ENCODE results near the gene DLX2. TPM values are rescaled to one million over a fixed set of nuclear protein-coding genes. Genes with fewer than 3 reads are reported as not detected.

Gene DLX2
- total RNA-seq, 1 donor from 2014 or later: 17.6 TPM

DNA sequence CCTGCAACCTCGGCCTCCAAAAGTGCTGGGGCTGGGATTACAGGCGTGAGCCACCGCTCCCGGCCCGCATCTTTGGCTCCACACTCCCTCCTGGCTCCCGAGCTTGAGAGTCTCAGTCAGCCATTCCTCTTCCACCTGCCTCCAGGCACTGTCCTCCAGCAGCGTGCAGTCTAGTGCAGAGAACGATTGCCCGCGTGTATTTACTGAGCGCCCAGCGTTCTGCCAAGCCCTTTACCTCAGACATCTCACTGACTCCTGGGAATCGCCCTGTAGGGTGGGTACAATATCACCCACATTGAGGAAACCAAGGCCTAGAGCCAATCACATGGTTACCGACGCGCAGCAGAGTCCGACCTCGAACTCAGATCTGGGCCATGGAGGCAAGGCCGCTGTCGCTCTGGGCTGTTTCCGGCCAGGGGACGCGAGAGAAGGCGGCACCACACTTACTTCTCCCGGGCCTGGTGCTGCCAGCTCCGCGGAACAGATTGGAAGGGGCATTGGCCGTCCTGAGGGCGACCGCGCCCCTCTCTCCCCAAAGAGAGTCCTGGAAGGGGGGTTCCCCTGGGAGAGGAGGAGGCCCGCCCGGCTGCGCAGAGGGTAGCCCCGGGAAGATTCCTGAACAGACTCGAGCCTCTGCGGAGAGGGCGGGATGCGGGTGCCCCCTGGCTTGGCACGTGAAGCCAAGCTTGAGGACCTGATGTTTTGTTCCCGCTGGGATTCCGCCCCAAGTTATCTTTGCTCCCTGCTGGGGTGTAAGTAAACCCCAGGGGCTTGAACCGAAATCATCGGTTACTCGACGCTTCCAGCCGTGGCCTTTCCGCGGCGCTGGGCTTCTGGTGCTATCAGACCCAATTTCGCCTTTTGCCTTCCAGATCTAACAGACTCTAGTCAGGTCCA is 5.2 kb upstream of the DLX2 start:
- no peaks in the 10 kb centered on the region for H3K27me3 Mint-ChIP-seq (ENCODE audit: unreplicated experiment)
- DNase-seq (ENCODE audit: extremely low spot score, unreplicated experiment): no peak
- no peak for TF ChIP-seq CTCF (IDR thresholded peaks at IDR 0.05)
- H3K9me3 Mint-ChIP-seq (ENCODE audit: unreplicated experiment): no peaks in the 10 kb centered on the region
- H3K4me1 Mint-ChIP-seq (ENCODE audit: unreplicated experiment): peaks cover 25% of the 10 kb centered on the region
- H3K4me3 Mint-ChIP-seq (ENCODE audit: unreplicated experiment): no peak overlapping the region
- H3K27ac Mint-ChIP-seq (ENCODE audit: unreplicated experiment): no peak overlapping the region
- no peaks in the 10 kb centered on the region for H3K36me3 Mint-ChIP-seq (ENCODE audit: unreplicated experiment)

DNA sequence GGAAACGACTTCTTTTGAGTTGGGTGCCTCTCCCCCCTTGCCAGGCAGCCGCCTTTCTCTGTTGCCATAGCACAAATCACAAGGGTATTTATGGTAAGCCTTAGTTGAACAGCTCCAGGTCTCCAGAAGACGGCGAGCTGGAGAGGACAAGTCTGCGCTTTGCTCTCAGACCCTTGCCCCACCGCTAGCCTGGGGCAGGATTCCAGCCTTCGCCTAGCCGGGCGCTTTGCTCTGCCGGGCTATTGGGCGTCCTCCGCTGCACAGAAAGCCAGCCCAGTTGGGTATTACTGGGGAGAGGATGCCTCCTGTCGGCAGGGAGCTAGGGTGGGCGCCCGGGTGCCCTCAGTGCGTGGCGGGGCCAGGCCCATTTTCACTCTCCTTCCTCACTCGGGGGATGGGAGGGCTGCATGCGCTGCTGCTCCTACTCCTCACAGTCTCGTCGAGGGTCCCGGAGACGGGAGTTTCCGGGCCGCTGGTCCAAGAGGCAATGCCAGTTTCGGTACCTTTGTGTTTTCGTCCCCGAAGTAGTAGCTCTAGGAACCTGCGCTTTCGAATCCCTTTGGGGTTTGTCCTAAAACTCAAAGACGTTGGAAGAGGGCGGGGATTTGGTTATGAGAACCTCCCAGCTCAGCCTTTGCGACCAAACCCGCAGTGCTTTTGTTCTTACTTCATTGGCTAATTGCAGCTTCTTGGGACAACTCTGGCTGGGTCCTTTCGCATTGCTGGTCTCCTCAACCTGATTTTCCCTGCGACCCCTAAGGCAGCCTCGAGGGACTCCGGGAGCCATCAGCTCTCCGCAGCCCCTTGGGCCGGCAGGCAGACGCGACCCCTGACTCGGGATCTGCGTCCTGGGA is 3.6 kb upstream of the DLX2 start:
- Mint-ChIP-seq H3K4me1 (ENCODE audit: unreplicated experiment) (peaks cover 27% of the 10 kb centered on the region), H3K4me3 (ENCODE audit: unreplicated experiment) (peak overlapping the region; percentile 66), H3K27me3 (ENCODE audit: unreplicated experiment) (no peaks in the 10 kb centered on the region), H3K9me3 (ENCODE audit: unreplicated experiment) (no peaks in the 10 kb centered on the region), H3K36me3 (ENCODE audit: unreplicated experiment) (no peaks in the 10 kb centered on the region), H3K27ac (ENCODE audit: unreplicated experiment) (no peak overlapping the region)
- peak; percentile 67 for TF ChIP-seq CTCF (IDR thresholded peaks at IDR 0.05)
- peak; percentile 86 for DNase-seq (ENCODE audit: extremely low spot score, unreplicated experiment)

GRCh38 chr2:172105471-172106107 is 2.9 kb upstream of the DLX2 start:
- no peaks in the 10 kb centered on the region for H3K9me3 Mint-ChIP-seq (ENCODE audit: unreplicated experiment)
- H3K36me3 Mint-ChIP-seq (ENCODE audit: unreplicated experiment): peaks cover 4% of the 10 kb centered on the region
- peaks cover 31% of the 10 kb centered on the region for H3K4me1 Mint-ChIP-seq (ENCODE audit: unreplicated experiment)
- H3K4me3 Mint-ChIP-seq (ENCODE audit: unreplicated experiment): peak overlapping the region; percentile 66
- no peak for DNase-seq (ENCODE audit: extremely low spot score, unreplicated experiment)
- no peak overlapping the region for H3K27ac Mint-ChIP-seq (ENCODE audit: unreplicated experiment)
- no peak for TF ChIP-seq CTCF (IDR thresholded peaks at IDR 0.05)
- no peaks in the 10 kb centered on the region for H3K27me3 Mint-ChIP-seq (ENCODE audit: unreplicated experiment)

GRCh38 chr2:172103471-172104272 is 972 bp upstream of the DLX2 start:
- H3K27me3 Mint-ChIP-seq (ENCODE audit: unreplicated experiment): no peaks in the 10 kb centered on the region
- peak overlapping the region; percentile 96 for H3K4me3 Mint-ChIP-seq (ENCODE audit: unreplicated experiment)
- H3K4me1 Mint-ChIP-seq (ENCODE audit: unreplicated experiment): peaks cover 43% of the 10 kb centered on the region
- TF ChIP-seq CTCF (IDR thresholded peaks at IDR 0.05): peak; percentile 97
- no peaks in the 10 kb centered on the region for H3K9me3 Mint-ChIP-seq (ENCODE audit: unreplicated experiment)
- H3K36me3 Mint-ChIP-seq (ENCODE audit: unreplicated experiment): peaks cover 6% of the 10 kb centered on the region
- peak overlapping the region; percentile 94 for H3K27ac Mint-ChIP-seq (ENCODE audit: unreplicated experiment)
- DNase-seq (ENCODE audit: extremely low spot score, unreplicated experiment): peak; percentile 96

Measured in osteocyte (in vitro differentiated cells).